NCI-H69 (cell line): ENCODE results near the gene MESP1.

ENCODE experiments used
- DNase-seq: peaks from one replicate; lab custom pipeline; 2025; lab: John Stamatoyannopoulos, UW

Gene MESP1

DNA sequence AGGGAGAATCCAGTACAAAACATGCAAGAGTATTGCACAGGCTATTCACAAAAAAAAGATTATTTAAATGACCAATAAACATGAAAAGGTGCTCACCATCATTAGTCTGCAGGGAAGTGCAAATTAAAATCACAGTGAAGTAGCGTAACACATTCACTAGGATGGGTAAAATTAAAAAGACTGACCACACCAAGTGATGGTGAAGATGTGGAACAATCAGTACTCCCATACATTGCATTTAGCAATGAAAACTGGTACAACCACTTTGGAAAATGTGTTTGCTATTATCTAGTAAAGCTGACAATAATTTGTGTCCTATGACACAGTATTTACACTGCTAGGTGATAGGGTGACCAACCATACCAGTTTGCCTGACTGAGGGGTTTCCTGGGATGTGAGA lies 26.4 kb downstream of the MESP1 start:
- no peak for DNase-seq

DNA sequence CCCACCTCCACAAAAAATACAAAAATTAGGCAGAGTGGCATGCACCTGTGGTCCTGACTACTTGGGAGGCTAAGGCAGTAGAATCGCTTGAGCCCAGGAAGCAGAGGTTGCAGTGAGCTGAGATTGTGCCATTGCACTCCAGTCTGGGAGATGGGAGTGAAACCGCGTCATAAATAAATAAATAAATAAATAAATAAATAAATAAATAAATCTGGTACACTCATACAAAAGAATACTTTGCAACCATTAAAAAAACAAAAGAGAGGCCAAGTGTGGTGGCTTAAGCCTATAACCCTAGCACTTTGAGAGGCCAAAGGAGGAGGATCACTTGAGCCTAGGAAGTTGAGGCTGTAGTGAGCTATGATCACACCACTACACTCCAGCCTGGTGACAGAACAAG lies 28.0 kb downstream of the MESP1 start:
- no peak for DNase-seq

- DNase-seq: no peak
These were observed 36.3 kb downstream of the MESP1 start for GRCh38 chr15:89714775-89715174.

DNA sequence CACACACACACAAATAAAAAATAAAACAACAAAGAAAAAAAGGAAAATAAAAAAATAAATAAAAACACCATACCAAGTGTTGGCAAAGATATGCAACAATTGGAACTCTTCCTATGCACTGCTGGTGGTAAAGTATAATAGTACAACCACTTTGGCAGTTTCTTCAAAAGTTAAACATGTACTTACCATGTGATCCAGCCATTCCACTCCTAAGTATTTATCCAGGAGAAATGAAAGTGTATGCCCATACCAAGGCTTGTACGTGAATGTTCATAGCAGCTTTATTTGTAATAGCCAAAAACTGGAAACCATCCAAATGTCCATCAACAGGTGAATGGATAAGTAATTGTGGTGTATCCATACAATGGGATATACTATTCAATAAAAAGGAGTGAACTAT lies 43.5 kb downstream of the MESP1 start:
- DNase-seq: no peak

- DNase-seq: no peak
These were observed 46.6 kb downstream of the MESP1 start for GRCh38 chr15:89704411-89704810.
